ENCODE data around the gene IL6ST. TPM values are rescaled to one million over a fixed set of nuclear protein-coding genes. Genes with fewer than 3 reads are reported as not detected.
"Not testable (repeated sequence)": the region's sequence is repeated elsewhere in the genome, so short reads cannot be mapped to it uniquely, and the experiment has no call there.

The IL6ST gene
- total and polyA plus RNA-seq, 10 of the 15 experiments (the other 5 are each of a cell fraction or from before 2014, with no cell fraction given), result 1.5 to 139 (median 13.0) TPM

GRCh38 chr5:56037531-56038010, 42.8 kb upstream of the IL6ST start (continued):
- no peak for TF ChIP-seq BCL3 (IDR thresholded peaks at IDR 0.05; ENCODE audit: borderline replicate concordance, insufficient read depth, low read depth, low read length, poor library complexity, severe bottlenecking)
- no peak for TF ChIP-seq IRF3 (IDR thresholded peaks at IDR 0.05)
- TF ChIP-seq ETV6 (conservative IDR thresholded peaks at IDR 0.05 in 1 of 2, IDR thresholded peaks at IDR 0.05 in 1 of 2; ENCODE audit: borderline replicate concordance in 1 of 2, low read depth in 1 of 2), result no peak
- no peak for TF ChIP-seq CBX3 (IDR thresholded peaks at IDR 0.05; ENCODE audit: borderline replicate concordance, low read depth)
- peak; percentile 16; the same call in 1 of the 2 replicates for TF ChIP-seq RELB (IDR thresholded peaks at IDR 0.05; ENCODE audit: low read depth)
- no peak for TF ChIP-seq RAD51 (IDR thresholded peaks at IDR 0.05)
- TF ChIP-seq NR2F1 (conservative IDR thresholded peaks at IDR 0.05), result no peak
- TF ChIP-seq EGR1 (IDR thresholded peaks at IDR 0.05; ENCODE audit: borderline replicate concordance in 1 of 2, low read depth in 2 of 2, low read length in 2 of 2), result no peak
- TF ChIP-seq POU2F2 (IDR thresholded peaks at IDR 0.05; ENCODE audit: borderline replicate concordance, low read depth, low read length), result no peak
- 0 out of 2 replicates have a peak, but pooled peaks have one; percentile 27 for TF ChIP-seq DPF2 (IDR thresholded peaks at IDR 0.05)
- no peak for TF ChIP-seq EP300 (IDR thresholded peaks at IDR 0.05; ENCODE audit: borderline replicate concordance in 1 of 2, control insufficient read depth in 1 of 2, low read depth in 2 of 2, low read length in 2 of 2)
- no peak for TF ChIP-seq E2F4 (IDR thresholded peaks at IDR 0.05; ENCODE audit: low read depth, low read length)
- no peak for TF ChIP-seq NR2C1 (IDR thresholded peaks at IDR 0.05)
- TF ChIP-seq WRNIP1 (IDR thresholded peaks at IDR 0.05; ENCODE audit: borderline replicate concordance, low read depth, low read length), result no peak
- no peak for TF ChIP-seq ZNF274 (IDR thresholded peaks at IDR 0.05; ENCODE audit: insufficient read depth, insufficient read length)

GRCh38 chr5:56035394-56035793, 40.6 kb upstream of the IL6ST start:
- ATAC-seq; in situ Hi-C loops (cut with MboI); intact Hi-C loops (cut with micrococcal nuclease; ENCODE audit: unreplicated experiment); FAIRE-seq; H3K4me3 ChIP-seq; H4K20me1 ChIP-seq (ENCODE audit: control insufficient read depth, insufficient read depth); H3K27me3 ChIP-seq (replicated peaks in 1 of 2; ENCODE audit: control insufficient read depth in 2 of 2, insufficient read depth in 2 of 2, low read length in 1 of 2); H2AFZ ChIP-seq (ENCODE audit: control insufficient read depth, low read depth, low read length); POLR2A ChIA-PET; H3K4me2 ChIP-seq (ENCODE audit: control insufficient read depth, insufficient read depth); CTCF ChIA-PET; BruUV-seq (replicated peaks); H3K4me1 ChIP-seq (ENCODE audit: control insufficient read depth, insufficient read depth, low read length); H3K9me3 ChIP-seq (replicated peaks; ENCODE audit: control insufficient read depth, insufficient read depth, low read length); H3K9ac ChIP-seq (ENCODE audit: control insufficient read depth, insufficient read depth, low read length); SMC1A ChIA-PET (ENCODE audit: uncharacterized antibody, unreplicated experiment); DNase-seq (ENCODE audit: low read depth, low spot score); H3K27ac ChIP-seq (ENCODE audit: control insufficient read depth, insufficient read depth); H3K36me3 ChIP-seq (ENCODE audit: control insufficient read depth in 2 of 2, insufficient read depth in 2 of 2, low read length in 1 of 2); H3K79me2 ChIP-seq (ENCODE audit: control insufficient read depth, insufficient read depth, low read length): not testable (repeated sequence)
- 85% methylated on average over 14 of the region's 21 CpGs for WGBS (ENCODE audit: insufficient coverage, insufficient replicate concordance, low lambda C conversion rate, missing lambda C conversion rate)
- RAD21 ChIA-PET (ENCODE audit: unreplicated experiment), result interaction anchor here (0.6 kb wide), 1 partner anchor 54 kb away, joined by 4 read pairs; no protein-coding TSS in a partner anchor
